NCI-H82 treated with DMSO at 0.1 percent for 48 hours (cell line): ENCODE results near the gene ATXN7L2.

Experiments
- DNase-seq: peaks from one replicate; lab custom pipeline; 2025; ENCODE audit not compliant: unreplicated experiment; lab: John Stamatoyannopoulos, UW

Gene ATXN7L2

GRCh38 chr1:109522026-109522425 lies 38.3 kb downstream of the ATXN7L2 start:
- no peak for DNase-seq

GRCh38 chr1:109523706-109524105 lies 40.0 kb downstream of the ATXN7L2 start:
- DNase-seq, result no peak

- no peak for DNase-seq
These were observed 43.5 kb downstream of the ATXN7L2 start for GRCh38 chr1:109527098-109527811.

- DNase-seq, result no peak
These were observed 44.4 kb downstream of the ATXN7L2 start for GRCh38 chr1:109527846-109528695.

- DNase-seq, result no peak
These were observed 45.0 kb downstream of the ATXN7L2 start for GRCh38 chr1:109528712-109529111.

- no peak for DNase-seq
These were observed 46.3 kb downstream of the ATXN7L2 start for GRCh38 chr1:109529881-109530456.

GRCh38 chr1:109530457-109531087 lies 46.9 kb downstream of the ATXN7L2 start:
- DNase-seq, result peak; percentile 30

GRCh38 chr1:109531380-109531779 lies 47.7 kb downstream of the ATXN7L2 start:
- DNase-seq, result no peak

- no peak for DNase-seq
These were observed 48.2 kb downstream of the ATXN7L2 start for GRCh38 chr1:109531826-109532364.

- DNase-seq, result peak; percentile 36
These were observed 48.8 kb downstream of the ATXN7L2 start for GRCh38 chr1:109532365-109533136.

- no peak for DNase-seq
These were observed 50.7 kb downstream of the ATXN7L2 start for GRCh38 chr1:109534307-109534858.

GRCh38 chr1:109535481-109535880 lies 51.8 kb downstream of the ATXN7L2 start:
- DNase-seq, result no peak

GRCh38 chr1:109535971-109536491 lies 52.3 kb downstream of the ATXN7L2 start:
- DNase-seq, result peak; percentile 53

GRCh38 chr1:109537450-109538178 lies 53.9 kb downstream of the ATXN7L2 start:
- no peak for DNase-seq

- no peak for DNase-seq
These were observed 55.3 kb downstream of the ATXN7L2 start for GRCh38 chr1:109538827-109539555.

- no peak for DNase-seq
These were observed 56.0 kb downstream of the ATXN7L2 start, which contains the start of gene GPR61 for GRCh38 chr1:109539676-109540075. Gene GPR61, plus strand, starts transcription at chr1:109539872. Its CDS starts 3,151 bp downstream, at chr1:109543023.

- no peak for DNase-seq
These were observed 57.4 kb downstream of the ATXN7L2 start for GRCh38 chr1:109541102-109541501.
